DND-41 (cell line): ENCODE measurements around the gene PARL.

ENCODE experiments used
- CTCF ChIP-seq: IDR thresholded peaks from 2 replicates; pipeline ENCODE4 v1.5.1; 2012; ENCODE audit warnings: borderline replicate concordance, low read length, moderate library complexity, mild to moderate bottlenecking; ENCODE audit not compliant: poor library complexity, severe bottlenecking; ENCODE audit errors: extremely low read depth
- EZH2 ChIP-seq: IDR thresholded peaks from 3 replicates; pipeline ENCODE4 v1.6.1; 2012; ENCODE audit warnings: borderline replicate concordance, low read depth, mild to moderate bottlenecking, moderate library complexity, low read length, inconsistent platforms; ENCODE audit not compliant: severe bottlenecking

DNA sequence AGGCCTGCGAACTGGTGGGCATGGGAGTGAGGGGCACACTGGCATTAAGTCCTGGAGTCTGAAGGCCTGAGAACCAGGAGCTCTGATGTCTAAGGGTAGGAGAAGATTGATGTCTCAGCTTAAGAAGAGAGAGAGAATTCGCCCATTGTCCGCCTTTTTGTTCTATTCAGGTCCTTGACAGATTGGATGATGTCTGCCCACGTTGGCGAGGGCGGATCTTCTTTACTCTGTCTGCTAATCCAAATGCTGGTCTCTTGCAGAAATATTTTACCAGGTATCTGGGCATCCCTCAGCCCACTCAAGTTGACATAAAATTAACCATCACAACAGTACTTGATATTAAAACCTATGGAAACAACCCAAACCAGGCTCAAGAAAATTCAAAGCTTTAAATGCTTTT lies 103.4 kb downstream of the PARL start:
- TF ChIP-seq CTCF (no peak), EZH2 (no peak)
